ENCODE results near the gene MRTFA. TPM values are rescaled to one million over a fixed set of nuclear protein-coding genes. Genes with fewer than 3 reads are reported as not detected.

MRTFA gene
- total RNA-seq, 2 donors from 2014 or later: 38.5 to 57.4 TPM

GRCh38 chr22:40529821-40530220, 106.7 kb downstream of the MRTFA start:
- Mint-ChIP-seq H3K27me3 (no peaks in the 10 kb centered on the region), H3K4me1 (peaks cover 48% of the 10 kb centered on the region), H3K4me3 (peak overlapping the region; percentile 84), H3K36me3 (ENCODE audit: low read depth) (no peaks in the 10 kb centered on the region), H3K27ac (peak overlapping the region; percentile 53), H3K9me3 (no peaks in the 10 kb centered on the region)
- no peak for ATAC-seq (replicated peaks)

- Mint-ChIP-seq H3K4me1 (peaks cover 24% of the 10 kb centered on the region), H3K27me3 (no peaks in the 10 kb centered on the region), H3K9me3 (no peaks in the 10 kb centered on the region), H3K36me3 (ENCODE audit: low read depth) (peaks cover 6% of the 10 kb centered on the region), H3K27ac (peak overlapping the region; percentile 57), H3K4me3 (no peak overlapping the region)
- ATAC-seq (replicated peaks): no peak
These were observed 109.6 kb downstream of the MRTFA start for GRCh38 chr22:40526960-40527359.

- H3K4me3 Mint-ChIP-seq: no peak overlapping the region
- H3K36me3 Mint-ChIP-seq (ENCODE audit: low read depth): peaks cover 6% of the 10 kb centered on the region
- peak; percentile 51 for ATAC-seq (replicated peaks)
- peak overlapping the region; percentile 57 for H3K27ac Mint-ChIP-seq
- peaks cover 14% of the 10 kb centered on the region for H3K4me1 Mint-ChIP-seq
- no peaks in the 10 kb centered on the region for H3K27me3 Mint-ChIP-seq
- no peaks in the 10 kb centered on the region for H3K9me3 Mint-ChIP-seq
These were observed 111.2 kb downstream of the MRTFA start for GRCh38 chr22:40525250-40525884.

GRCh38 chr22:40524392-40525249, 111.9 kb downstream of the MRTFA start:
- Mint-ChIP-seq H3K4me3 (no peak overlapping the region), H3K4me1 (peaks cover 12% of the 10 kb centered on the region), H3K27ac (no peak overlapping the region), H3K27me3 (no peaks in the 10 kb centered on the region), H3K36me3 (ENCODE audit: low read depth) (peaks cover 6% of the 10 kb centered on the region), H3K9me3 (no peaks in the 10 kb centered on the region)
- ATAC-seq (replicated peaks): no peak

GRCh38 chr22:40522141-40522540, 114.4 kb downstream of the MRTFA start:
- Mint-ChIP-seq H3K4me3 (no peak overlapping the region), H3K4me1 (peaks cover 25% of the 10 kb centered on the region)

GRCh38 chr22:40521046-40521445, 115.5 kb downstream of the MRTFA start:
- Mint-ChIP-seq H3K4me3 (no peak overlapping the region), H3K36me3 (ENCODE audit: low read depth) (peaks cover 17% of the 10 kb centered on the region), H3K9me3 (no peaks in the 10 kb centered on the region), H3K4me1 (peaks cover 22% of the 10 kb centered on the region), H3K27me3 (no peaks in the 10 kb centered on the region), H3K27ac (no peak overlapping the region)
- ATAC-seq (replicated peaks): peak; percentile 27

More at GRCh38 chr22:40522141-40522540, 114.4 kb downstream of the MRTFA start:
- no peaks in the 10 kb centered on the region for H3K9me3 Mint-ChIP-seq
- no peaks in the 10 kb centered on the region for H3K27me3 Mint-ChIP-seq
- H3K36me3 Mint-ChIP-seq (ENCODE audit: low read depth): peaks cover 17% of the 10 kb centered on the region
- ATAC-seq (replicated peaks): no peak
- no peak overlapping the region for H3K27ac Mint-ChIP-seq

GRCh38 chr22:40520562-40520961, 116.0 kb downstream of the MRTFA start:
- Mint-ChIP-seq H3K36me3 (ENCODE audit: low read depth) (peaks cover 22% of the 10 kb centered on the region), H3K27ac (peak overlapping the region; percentile 87), H3K4me1 (peaks cover 21% of the 10 kb centered on the region), H3K9me3 (no peaks in the 10 kb centered on the region), H3K27me3 (no peaks in the 10 kb centered on the region), H3K4me3 (peak overlapping the region; percentile 80)
- ATAC-seq (replicated peaks): no peak

GRCh38 chr22:40519948-40520331, 116.6 kb downstream of the MRTFA start:
- H3K27ac Mint-ChIP-seq: peak overlapping the region; percentile 87
- no peak for ATAC-seq (replicated peaks)

GRCh38 chr22:40519284-40519947, 117.1 kb downstream of the MRTFA start:
- no peaks in the 10 kb centered on the region for H3K9me3 Mint-ChIP-seq

More at GRCh38 chr22:40519948-40520331, 116.6 kb downstream of the MRTFA start:
- peaks cover 21% of the 10 kb centered on the region for H3K4me1 Mint-ChIP-seq
- H3K36me3 Mint-ChIP-seq (ENCODE audit: low read depth): peaks cover 27% of the 10 kb centered on the region
- H3K27me3 Mint-ChIP-seq: no peaks in the 10 kb centered on the region
- H3K9me3 Mint-ChIP-seq: no peaks in the 10 kb centered on the region
- peak overlapping the region; percentile 80 for H3K4me3 Mint-ChIP-seq

GRCh38 chr22:40518840-40519239, 117.7 kb downstream of the MRTFA start:
- Mint-ChIP-seq H3K4me1 (peaks cover 21% of the 10 kb centered on the region), H3K27me3 (no peaks in the 10 kb centered on the region), H3K36me3 (ENCODE audit: low read depth) (peaks cover 27% of the 10 kb centered on the region), H3K9me3 (no peaks in the 10 kb centered on the region), H3K27ac (peak overlapping the region; percentile 87), H3K4me3 (peak overlapping the region; percentile 80)
- no peak for ATAC-seq (replicated peaks)

More at GRCh38 chr22:40519284-40519947, 117.1 kb downstream of the MRTFA start:
- H3K27me3 Mint-ChIP-seq: no peaks in the 10 kb centered on the region
- ATAC-seq (replicated peaks): peak; percentile 92
- H3K4me1 Mint-ChIP-seq: peaks cover 21% of the 10 kb centered on the region
- H3K27ac Mint-ChIP-seq: peak overlapping the region; percentile 87
- peaks cover 27% of the 10 kb centered on the region for H3K36me3 Mint-ChIP-seq (ENCODE audit: low read depth)
- peak overlapping the region; percentile 80 for H3K4me3 Mint-ChIP-seq

- H3K27me3 Mint-ChIP-seq: no peaks in the 10 kb centered on the region
- H3K9me3 Mint-ChIP-seq: no peaks in the 10 kb centered on the region
- no peak for ATAC-seq (replicated peaks)
- no peak overlapping the region for H3K4me3 Mint-ChIP-seq
- H3K4me1 Mint-ChIP-seq: peaks cover 21% of the 10 kb centered on the region
- no peak overlapping the region for H3K27ac Mint-ChIP-seq
- peaks cover 24% of the 10 kb centered on the region for H3K36me3 Mint-ChIP-seq (ENCODE audit: low read depth)
These were observed 118.9 kb downstream of the MRTFA start for GRCh38 chr22:40517631-40518030.

- no peak overlapping the region for H3K27ac Mint-ChIP-seq
- peaks cover 21% of the 10 kb centered on the region for H3K4me1 Mint-ChIP-seq
- no peak for ATAC-seq (replicated peaks)
These were observed 120.1 kb downstream of the MRTFA start for GRCh38 chr22:40516416-40516815.

GRCh38 chr22:40512426-40513136, 123.9 kb downstream of the MRTFA start:
- Mint-ChIP-seq H3K9me3 (no peaks in the 10 kb centered on the region), H3K36me3 (ENCODE audit: low read depth) (peaks cover 10% of the 10 kb centered on the region), H3K27me3 (no peaks in the 10 kb centered on the region), H3K4me3 (no peak overlapping the region), H3K27ac (no peak overlapping the region), H3K4me1 (peaks cover 8% of the 10 kb centered on the region)
- no peak for ATAC-seq (replicated peaks)

More at GRCh38 chr22:40516416-40516815, 120.1 kb downstream of the MRTFA start:
- Mint-ChIP-seq H3K36me3 (ENCODE audit: low read depth) (peaks cover 22% of the 10 kb centered on the region), H3K4me3 (no peak overlapping the region), H3K27me3 (no peaks in the 10 kb centered on the region), H3K9me3 (no peaks in the 10 kb centered on the region)

- peaks cover 5% of the 10 kb centered on the region for H3K4me1 Mint-ChIP-seq
- peaks cover 10% of the 10 kb centered on the region for H3K36me3 Mint-ChIP-seq (ENCODE audit: low read depth)
- H3K27me3 Mint-ChIP-seq: no peaks in the 10 kb centered on the region
- no peak overlapping the region for H3K4me3 Mint-ChIP-seq
- no peak for ATAC-seq (replicated peaks)
- H3K27ac Mint-ChIP-seq: no peak overlapping the region
- no peaks in the 10 kb centered on the region for H3K9me3 Mint-ChIP-seq
These were observed 124.9 kb downstream of the MRTFA start for GRCh38 chr22:40511604-40512003.

Data from activated T-helper 17 cell treated with anti-CD3 and anti-CD28 coated beads, Interleukin-2, amount 50 U/mL, for 72 hours (primary cell).